Measurements from ENCODE around the gene GAGE12D.
"Not testable (repeated sequence)": the region's sequence is repeated elsewhere in the genome, so short reads cannot be mapped to it uniquely, and the experiment has no call there.

GRCh38 chrX:49569152-49569551 lies 27.6 kb downstream of the GAGE12D start:
- not testable (repeated sequence) for TF ChIP-seq CTCF, EP300, POLR2A (IDR thresholded peaks at IDR 0.05)
